SIG-M5 treated with dmso at 0.1 percent for 504 hours (cell line): ENCODE data around the gene HAGHL.
"Not testable (repeated sequence)": the region's sequence is repeated elsewhere in the genome, so short reads cannot be mapped to it uniquely, and the experiment has no call there.

Experiments
- DNase-seq: peaks from one replicate; lab custom pipeline; 2025; ENCODE audit not compliant: unreplicated experiment; lab: John Stamatoyannopoulos, UW

HAGHL gene

GRCh38 chr16:766820-767640 lies 40.1 kb downstream of the HAGHL start:
- DNase-seq, result no peak

GRCh38 chr16:767743-768235 lies 40.9 kb downstream of the HAGHL start:
- no peak for DNase-seq

DNA sequence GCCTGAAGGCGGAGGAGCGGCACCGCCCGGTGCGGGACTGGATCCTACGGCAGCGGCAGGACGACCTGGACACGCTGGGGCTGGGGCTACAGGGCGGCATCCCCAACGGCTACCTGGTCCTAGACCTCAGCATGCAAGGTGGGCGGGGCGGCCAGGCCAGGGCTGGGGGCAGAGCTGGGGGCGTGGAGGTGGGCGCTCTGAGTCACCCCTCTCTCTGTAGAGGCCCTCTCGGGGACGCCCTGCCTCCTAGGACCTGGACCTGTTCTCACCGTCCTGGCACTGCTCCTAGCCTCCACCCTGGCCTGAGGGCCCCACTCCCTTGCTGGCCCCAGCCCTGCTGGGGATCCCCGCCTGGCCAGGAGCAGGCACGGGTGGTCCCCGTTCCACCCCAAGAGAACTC lies 41.5 kb downstream of the HAGHL start:
- DNase-seq, result no peak

DNA sequence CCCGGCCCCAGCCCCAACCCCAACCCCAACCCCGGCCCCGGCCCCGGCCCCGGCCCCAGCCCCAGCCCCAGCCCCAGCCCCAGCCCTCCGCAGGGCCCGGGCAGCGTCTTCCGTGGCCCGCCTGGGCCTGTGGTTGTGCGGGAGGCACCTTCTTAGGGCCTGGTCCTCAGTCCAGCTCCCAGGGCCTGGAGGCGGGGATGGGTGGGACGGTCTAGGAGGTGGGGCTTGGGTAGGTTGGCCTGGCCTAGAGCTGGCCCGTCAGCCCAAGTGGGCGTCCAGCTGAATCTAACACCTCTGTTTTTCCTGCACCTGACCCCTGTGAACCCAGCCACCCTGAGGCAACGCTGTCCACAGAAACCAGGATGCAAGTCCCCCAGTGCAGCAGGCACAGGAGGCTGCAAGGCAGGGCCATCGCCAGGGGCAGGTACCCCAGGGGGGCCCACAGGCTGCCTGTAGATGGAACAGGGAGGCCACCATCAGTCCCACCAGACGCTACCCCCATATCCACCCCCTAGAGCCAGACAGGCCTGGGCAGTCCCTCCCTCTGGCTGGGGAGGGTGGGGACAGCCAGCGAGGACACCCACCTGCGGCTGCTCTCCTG lies 42.4 kb downstream of the HAGHL start:
- DNase-seq, result no peak

DNA sequence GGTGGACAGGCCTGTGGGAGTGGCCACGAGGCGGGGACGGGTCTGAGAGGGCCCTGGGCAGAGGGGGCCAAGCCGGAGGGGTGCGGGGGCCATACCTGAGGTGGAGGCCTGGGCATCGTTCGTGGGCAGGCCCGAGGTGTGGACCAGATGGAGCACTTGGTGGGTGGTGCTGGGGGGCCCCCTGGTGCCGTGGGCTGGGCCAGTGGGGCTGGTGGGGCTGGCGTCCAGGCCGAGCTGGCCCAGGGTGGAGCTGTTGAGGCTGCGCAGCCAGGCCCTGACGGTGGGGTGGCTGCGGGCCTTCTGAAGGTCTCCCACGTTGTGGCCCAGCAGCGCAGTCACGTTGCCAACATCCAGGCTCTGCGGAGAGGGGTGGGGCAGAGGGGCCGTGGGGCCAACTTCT lies 43.0 kb downstream of the HAGHL start:
- no peak for DNase-seq

DNA sequence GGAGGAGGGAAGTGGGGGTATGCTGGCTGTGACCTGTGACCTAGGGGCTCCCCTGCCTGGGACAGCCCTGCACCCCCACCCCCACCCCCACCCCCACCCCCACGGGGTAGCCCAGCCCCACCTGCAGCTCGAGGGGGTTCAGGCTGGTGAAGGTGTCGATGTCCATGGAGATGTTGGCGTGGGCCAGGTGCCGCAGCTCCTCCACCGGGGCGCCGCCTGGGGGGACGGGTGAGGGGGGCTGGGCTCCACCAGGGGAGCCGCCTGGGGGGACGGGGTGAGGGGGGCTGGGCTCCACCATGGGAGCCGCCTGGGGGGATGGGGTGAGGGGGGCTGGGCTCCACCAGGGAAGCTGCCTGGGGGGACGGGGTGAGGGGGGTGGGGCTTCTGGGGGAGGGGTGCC lies 43.5 kb downstream of the HAGHL start:
- DNase-seq, result no peak

- DNase-seq, result no peak
Observed at GRCh38 chr16:772959-773358, 46.1 kb downstream of the HAGHL start.

- no peak for DNase-seq
Observed at GRCh38 chr16:774086-775001, 47.4 kb downstream of the HAGHL start.

GRCh38 chr16:775236-775796 lies 48.4 kb downstream of the HAGHL start:
- no peak for DNase-seq

DNA sequence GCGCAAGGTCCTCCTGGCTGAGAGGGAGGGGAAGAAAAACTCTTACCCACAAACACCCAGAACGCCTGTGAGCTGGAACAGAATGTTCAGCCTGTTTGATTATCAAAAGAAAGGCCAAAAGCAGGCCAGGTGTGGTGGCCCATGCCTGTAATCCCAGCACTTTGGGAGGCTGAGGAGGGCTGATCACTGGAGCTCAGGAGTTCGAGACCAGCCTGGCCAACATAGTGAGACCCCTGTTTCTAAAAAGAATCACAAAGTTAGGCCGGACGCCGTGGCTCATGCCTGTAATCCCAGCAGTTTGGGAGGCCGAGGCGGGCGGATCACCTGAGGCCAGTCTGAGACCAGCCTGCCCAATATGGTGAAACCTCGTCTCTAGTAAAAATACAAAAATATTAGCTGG lies 49.4 kb downstream of the HAGHL start:
- not testable (repeated sequence) for DNase-seq

GRCh38 chr16:776824-777223 lies 49.9 kb downstream of the HAGHL start:
- no peak for DNase-seq

- DNase-seq, result no peak
Observed at GRCh38 chr16:777826-778225, 50.9 kb downstream of the HAGHL start.

- DNase-seq, result no peak
Observed at GRCh38 chr16:778447-778846, 51.5 kb downstream of the HAGHL start.

- DNase-seq, result no peak
Observed at GRCh38 chr16:778909-779527, 52.1 kb downstream of the HAGHL start.
